Esophagus squamous epithelium (tissue), 5 donors: ENCODE data around the gene SF3B3. TPM values are rescaled to one million over a fixed set of nuclear protein-coding genes. Genes with fewer than 3 reads are reported as not detected.
"Not testable (repeated sequence)": the region's sequence is repeated elsewhere in the genome, so short reads cannot be mapped to it uniquely, and the experiment has no call there.

Experiments
- DNase-seq: peaks from one replicate; lab custom pipeline; 2025; lab: John Stamatoyannopoulos, UW
- H3K27ac ChIP-seq, 4 donors: fragments of 200-600 bp; sonication (generic); one replicate each; pipeline ENCODE4 v1.5.1; 2016 to 2019; ENCODE audit warnings: mild to moderate bottlenecking in 1 of 4
- H3K27me3 ChIP-seq, 4 donors: fragments of 200-600 bp; sonication (generic); 1 replicate in 3 of 4; 2 replicates in 1 of 4; pipeline versions ENCODE4 v1.5.1 to v1.6.0; 2017 to 2021; ENCODE audit warnings: antibody characterized with exemption in 1 of 4
- H3K36me3 ChIP-seq, 3 donors: fragments of 200-600 bp; sonication (generic); one replicate each; pipeline ENCODE4 v1.5.1; 2016 to 2019
- H3K4me1 ChIP-seq, 3 donors: fragments of 200-600 bp; sonication (generic); one replicate each; pipeline ENCODE4 v1.5.1; 2017 to 2019
- H3K4me3 ChIP-seq, 4 donors: fragments of 200-600 bp; sonication (generic); 1 replicate in 3 of 4; 2 replicates in 1 of 4; pipeline ENCODE4 v1.5.1; 2016 to 2019; ENCODE audit warnings: mild to moderate bottlenecking in 2 of 4, moderate library complexity in 1 of 4
- H3K9me3 ChIP-seq, 3 donors: fragments of 200-600 bp; sonication (generic); one replicate each; pipeline ENCODE4 v1.5.1; 2016 to 2019
- POLR2A ChIP-seq, 4 donors: fragments of 450-650 bp; IDR thresholded peaks; one replicate each; pipeline ENCODE4 v1.6.1; 2017; ENCODE audit warnings: antibody characterized with exemption in 4 of 4, mild to moderate bottlenecking in 4 of 4, moderate library complexity in 3 of 4
- WGBS, 2 donors: methylation state at CpG; one replicate each; pipeline ENCODE4 v1.1.5; 2018; 5-methylcytosine and 5-hydroxymethylcytosine counted together
- intact Hi-C: fragments of 100-400 bp; cut with DNase I; formaldehyde crosslinking; loops from one replicate; pipeline ENCODE4 v1.15.0; 2022
- total RNA-seq, 4 donors: library from RNA; depleted of rRNA; stranded (reverse); fragments of >200 nt; gene quantifications; one replicate each; pipeline ENCODE4 v1.1.0, GENCODE V29; 2016
- TF ChIP-seq, protein P1 (sequence below), 6 experiments: fragments of 450-650 bp in 4 of 6; fragments of 200-600 bp in 2 of 6; sonication (generic) in 2 of 6; IDR thresholded peaks; one replicate each; pipeline ENCODE4 v1.5.1; 2016 to 2019; ENCODE audit warnings: antibody characterized with exemption in 6 of 6, mild to moderate bottlenecking in 4 of 6, moderate library complexity in 4 of 6
- donor health status: DM: yes; HTN: yes; CAD: no.

SF3B3 gene
- total RNA-seq, 4 donors from 2014 or later, result 77.9 to 145 (median 134) TPM

DNA sequence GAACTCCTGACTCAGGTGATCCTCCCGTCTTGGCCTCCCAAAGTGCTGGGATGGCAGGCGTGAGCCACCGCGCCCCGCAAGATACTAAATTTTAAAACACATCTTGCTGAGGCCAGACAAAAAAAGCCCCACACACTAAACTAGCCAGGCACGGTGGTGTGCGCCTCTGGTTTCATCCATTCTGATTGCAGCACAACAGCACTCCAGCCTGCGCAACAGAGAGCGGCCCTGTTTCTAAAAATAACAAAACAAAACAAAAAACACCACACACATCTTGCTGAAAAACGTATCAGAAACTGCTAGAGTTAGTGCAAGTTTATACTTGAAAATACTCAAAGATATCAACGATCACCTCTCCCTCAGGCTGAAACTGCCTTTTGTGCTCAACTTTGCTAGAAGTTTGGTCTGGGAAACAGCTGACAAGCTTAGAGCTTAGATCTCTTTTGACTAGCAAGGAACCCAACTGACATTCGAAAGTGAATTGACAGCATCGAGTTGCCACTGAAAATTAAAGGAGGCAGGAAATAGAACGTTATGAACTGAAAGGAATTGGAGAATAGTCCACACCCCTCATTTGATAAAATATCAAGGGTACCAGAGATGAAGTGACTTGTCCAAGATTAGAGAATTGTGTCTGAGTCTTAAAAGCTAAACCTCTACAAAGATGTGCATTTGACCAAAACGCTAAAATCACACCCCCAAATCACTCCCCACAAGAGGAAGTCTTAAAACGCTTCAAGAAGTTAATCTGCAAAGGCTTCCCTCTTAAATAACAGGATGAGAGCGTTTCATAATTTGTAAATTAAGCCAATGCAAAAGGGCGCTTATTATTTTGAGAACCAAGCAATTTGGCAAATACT, 1.2 kb upstream of the SF3B3 start:
- Histone ChIP-seq H3K36me3 (peaks cover 0 to 39% (median 4%) of the 10 kb centered on the region in 3 donors), H3K4me1 (peaks cover 15 to 50% (median 36%) of the 10 kb centered on the region in 3 donors), H3K4me3 (peak overlapping the region; percentile 60 to 96 (median 88)), H3K9me3 (no peaks in the 10 kb centered on the region), H3K27ac (peak overlapping the region; percentile 86 to 93 (median 92)), H3K27me3 (no peaks in the 10 kb centered on the region)
- intact Hi-C loops, result loop anchor here (5.0 kb wide), 1 partner anchor 135 kb away; no protein-coding TSS in a partner anchor
- WGBS, 2 donors, result 37 to 38% methylated on average over 15 to 16 of the region's 18 CpGs
- TF ChIP-seq, protein P1, sequence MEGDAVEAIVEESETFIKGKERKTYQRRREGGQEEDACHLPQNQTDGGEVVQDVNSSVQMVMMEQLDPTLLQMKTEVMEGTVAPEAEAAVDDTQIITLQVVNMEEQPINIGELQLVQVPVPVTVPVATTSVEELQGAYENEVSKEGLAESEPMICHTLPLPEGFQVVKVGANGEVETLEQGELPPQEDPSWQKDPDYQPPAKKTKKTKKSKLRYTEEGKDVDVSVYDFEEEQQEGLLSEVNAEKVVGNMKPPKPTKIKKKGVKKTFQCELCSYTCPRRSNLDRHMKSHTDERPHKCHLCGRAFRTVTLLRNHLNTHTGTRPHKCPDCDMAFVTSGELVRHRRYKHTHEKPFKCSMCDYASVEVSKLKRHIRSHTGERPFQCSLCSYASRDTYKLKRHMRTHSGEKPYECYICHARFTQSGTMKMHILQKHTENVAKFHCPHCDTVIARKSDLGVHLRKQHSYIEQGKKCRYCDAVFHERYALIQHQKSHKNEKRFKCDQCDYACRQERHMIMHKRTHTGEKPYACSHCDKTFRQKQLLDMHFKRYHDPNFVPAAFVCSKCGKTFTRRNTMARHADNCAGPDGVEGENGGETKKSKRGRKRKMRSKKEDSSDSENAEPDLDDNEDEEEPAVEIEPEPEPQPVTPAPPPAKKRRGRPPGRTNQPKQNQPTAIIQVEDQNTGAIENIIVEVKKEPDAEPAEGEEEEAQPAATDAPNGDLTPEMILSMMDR (IDR thresholded peaks at IDR 0.05), result no peak
- TF ChIP-seq POLR2A (IDR thresholded peaks at IDR 0.05), result no peak
- no peak for DNase-seq

DNA sequence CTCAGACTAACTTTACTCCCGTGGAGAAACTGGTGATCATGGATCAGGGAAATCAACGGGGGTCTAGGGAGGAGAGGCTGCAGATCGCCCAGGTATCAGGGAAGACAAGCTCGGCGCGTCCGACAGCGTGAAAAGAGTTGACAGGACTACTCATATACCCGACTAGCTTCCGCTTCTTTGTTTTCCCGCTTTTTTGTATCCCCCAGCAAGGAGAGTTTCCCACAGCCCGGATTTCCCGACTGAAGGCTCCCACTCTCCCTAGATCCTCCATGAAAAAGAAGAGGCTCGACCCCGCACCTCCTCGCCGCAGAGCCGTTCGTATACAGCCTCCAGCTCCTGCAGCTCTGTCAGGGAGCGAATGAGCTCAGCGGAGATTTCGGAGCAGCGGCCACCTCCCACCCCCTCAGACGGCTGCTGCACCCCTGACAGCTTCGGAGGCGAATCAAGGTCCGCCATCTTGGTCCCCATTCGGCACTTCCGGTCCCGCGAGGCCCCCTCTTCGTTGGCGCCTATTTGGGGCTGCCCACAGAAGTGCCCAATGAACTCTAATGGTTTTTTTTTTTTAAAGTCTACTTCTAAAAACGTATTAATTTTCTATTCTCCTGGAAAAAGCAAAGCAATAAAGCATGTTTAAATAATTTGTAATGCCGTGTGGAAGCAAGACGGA, 407 bp upstream of the SF3B3 start, which contains the start of gene COG4:
COG4 (minus strand) TSS at position 479 of the 667 bp plus-strand sequence; CDS start at position 468, 11 bp downstream.
- peaks cover 15 to 56% (median 37%) of the 10 kb centered on the region in 3 donors for H3K4me1 ChIP-seq
- peak; percentile 37 for DNase-seq

DNA sequence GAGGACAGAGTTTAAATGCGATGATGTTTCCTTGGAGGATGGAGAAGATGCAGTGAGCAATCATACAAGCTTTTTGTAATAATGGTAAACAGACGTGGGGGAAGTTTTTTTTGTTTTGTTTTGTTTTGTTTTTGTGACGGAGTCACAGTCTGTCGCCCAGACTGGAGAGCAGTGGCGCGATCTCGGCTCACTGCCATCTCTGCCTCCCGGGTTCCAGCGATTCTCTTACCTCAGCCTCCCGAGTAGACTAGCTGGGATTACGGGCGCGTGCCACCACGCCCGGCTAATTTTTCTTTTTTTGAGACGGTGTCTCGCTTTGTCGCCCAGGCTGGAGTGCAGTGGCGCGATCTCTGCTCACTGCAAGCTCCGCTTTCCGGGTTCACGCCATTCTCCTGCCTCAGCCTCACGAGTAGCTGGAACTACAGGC, 796 bp downstream of the SF3B3 start:
- H3K4me1 ChIP-seq, result peaks cover 15 to 68% (median 48%) of the 10 kb centered on the region in 3 donors
- not testable (repeated sequence) for H3K9me3 ChIP-seq, DNase-seq, H3K27me3 ChIP-seq
- intact Hi-C loops, result loop anchor here (5.0 kb wide), 1 partner anchor 133 kb away; no protein-coding TSS in a partner anchor
- peak overlapping the region; percentile 60 to 96 (median 88) for H3K4me3 ChIP-seq
- peak overlapping the region; percentile 86 to 93 (median 92) for H3K27ac ChIP-seq
- WGBS, 2 donors, result 0 to 2% methylated on average over 21 to 24 of the region's 24 CpGs
- peaks cover 0 to 42% (median 12%) of the 10 kb centered on the region in 3 donors for H3K36me3 ChIP-seq

More for the DNA sequence above, 407 bp upstream of the SF3B3 start, which contains the start of gene COG4:
- 0% methylated on average over 31 to 35 of the region's 36 CpGs for WGBS, 2 donors
- Histone ChIP-seq H3K27ac (peak within 1 kb of the TSS; percentile 86 to 93 (median 92)), H3K4me3 (peak within 1 kb of the TSS; percentile 60 to 96 (median 88)), H3K9me3 (no peaks in the 10 kb centered on the region), H3K36me3 (peaks cover 0 to 39% (median 2%) of the 10 kb centered on the region in 3 donors), H3K27me3 (no peaks in the 10 kb centered on the region)
- intact Hi-C loops, result loop anchor here (5.0 kb wide), 1 partner anchor 134 kb away; no protein-coding TSS in a partner anchor
- TF ChIP-seq POLR2A (IDR thresholded peaks at IDR 0.05), result peak in 1 of 4 donors; percentile 16
- TF ChIP-seq, protein P1 (IDR thresholded peaks at IDR 0.05), result no peak

DNA sequence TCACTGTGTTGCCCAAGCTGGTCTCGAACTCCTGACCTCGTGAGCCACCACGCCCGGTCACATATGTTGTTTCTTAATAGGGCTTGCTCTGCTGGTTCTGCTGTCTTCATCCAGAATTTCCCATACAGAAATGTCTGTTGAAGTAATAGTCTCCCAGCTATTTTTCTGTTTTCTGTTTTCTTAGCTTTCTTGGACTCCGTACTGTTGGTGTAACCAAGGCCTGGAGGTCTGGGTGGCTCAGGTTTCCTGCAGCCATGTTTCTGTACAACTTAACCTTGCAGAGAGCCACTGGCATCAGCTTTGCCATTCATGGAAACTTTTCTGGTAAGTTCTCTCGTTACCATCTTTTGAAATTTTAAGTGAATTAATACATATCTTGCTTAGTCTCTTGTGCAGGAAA, 2.8 kb downstream of the SF3B3 start:
- Histone ChIP-seq H3K27me3 (no peaks in the 10 kb centered on the region), H3K4me1 (peaks cover 15 to 74% (median 48%) of the 10 kb centered on the region in 3 donors), H3K27ac (peak overlapping the region in 1 of 4 donors; percentile 7), H3K9me3 (no peaks in the 10 kb centered on the region), H3K4me3 (no peak overlapping the region), H3K36me3 (peaks cover 7 to 56% (median 29%) of the 10 kb centered on the region in 3 donors)
- intact Hi-C loops, result no loop called here
- TF ChIP-seq POLR2A (IDR thresholded peaks at IDR 0.05), result no peak
- TF ChIP-seq, protein P1 (IDR thresholded peaks at IDR 0.05), result no peak
- 62 to 69% methylated on average over 6 of the region's 6 CpGs for WGBS, 2 donors
- DNase-seq, result no peak

DNA sequence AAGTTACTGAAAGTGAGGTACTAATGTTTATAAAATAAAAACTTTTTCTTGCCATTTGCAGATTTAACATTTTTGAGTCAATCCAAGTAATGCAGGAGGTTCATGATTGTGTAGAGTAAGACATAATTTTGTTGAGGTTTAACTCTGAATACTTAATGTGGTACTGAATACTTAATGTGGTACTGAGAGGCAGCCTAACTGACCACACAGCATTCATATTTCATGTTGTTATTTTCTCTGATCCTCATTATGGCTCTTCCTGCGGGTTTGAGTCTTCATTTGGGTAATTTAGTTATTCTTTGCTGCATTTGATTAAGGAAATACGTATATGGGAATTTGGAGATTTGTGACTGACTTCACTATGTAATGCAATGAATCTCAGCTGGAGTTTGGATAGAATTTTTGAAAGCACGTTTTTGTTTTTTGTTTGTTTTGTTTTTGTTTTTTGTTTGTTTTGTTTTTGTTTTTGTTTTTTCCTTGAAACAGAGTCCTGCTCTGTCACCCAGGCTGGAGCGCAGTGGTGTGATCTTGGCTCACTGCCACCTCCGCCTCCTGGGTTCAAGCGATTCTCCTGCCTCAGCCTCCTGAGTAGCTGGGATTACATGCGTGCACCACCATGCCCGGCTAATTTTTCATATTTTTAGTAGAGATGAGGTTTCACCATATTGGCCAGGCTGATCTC, 3.8 kb downstream of the SF3B3 start:
- 63 to 70% methylated on average over 8 of the region's 8 CpGs for whole genome bisulfite sequencing, 2 donors
- intact Hi-C loops, result no loop called here
- Histone ChIP-seq H3K4me3 (no peak overlapping the region), H3K27ac (no peak overlapping the region), H3K27me3 (no peaks in the 10 kb centered on the region), H3K9me3 (no peaks in the 10 kb centered on the region), H3K4me1 (peaks cover 15 to 63% (median 41%) of the 10 kb centered on the region in 3 donors), H3K36me3 (peaks cover 15 to 67% (median 36%) of the 10 kb centered on the region in 3 donors)
- no peak for DNase-seq
- TF ChIP-seq, protein P1 (IDR thresholded peaks at IDR 0.05), result no peak
- TF ChIP-seq POLR2A (IDR thresholded peaks at IDR 0.05), result no peak
